ENCODE measurements around the gene SRPRB.

SRPRB gene

GRCh38 chr3:133805702-133806475, at the start of gene SRPRB:
SRPRB (plus strand) TSS chr3:133805815; CDS start chr3:133805849, 34 bp downstream.
- peak; percentile 88 to 95 for DNase-seq (ENCODE audit: low read depth in 1 of 2, low spot score in 1 of 2)

GRCh38 chr3:133756716-133757694, 48.6 kb upstream of the SRPRB start:
- DNase-seq (ENCODE audit: low read depth in 1 of 2, low spot score in 1 of 2) = no peak

- DNase-seq (ENCODE audit: low read depth in 1 of 2, low spot score in 1 of 2) = no peak
Observed at GRCh38 chr3:133757701-133758567, 47.7 kb upstream of the SRPRB start.

- no peak for DNase-seq (ENCODE audit: low read depth in 1 of 2, low spot score in 1 of 2)
Observed at GRCh38 chr3:133758568-133758928, 47.1 kb upstream of the SRPRB start.

GRCh38 chr3:133758964-133759739, 46.5 kb upstream of the SRPRB start:
- DNase-seq (ENCODE audit: low read depth in 1 of 2, low spot score in 1 of 2) = no peak

GRCh38 chr3:133759740-133760305, 45.8 kb upstream of the SRPRB start:
- no peak for DNase-seq (ENCODE audit: low read depth in 1 of 2, low spot score in 1 of 2)

- DNase-seq (ENCODE audit: low read depth in 1 of 2, low spot score in 1 of 2) = no peak
Observed at GRCh38 chr3:133760916-133761315, 44.7 kb upstream of the SRPRB start.

- no peak for DNase-seq (ENCODE audit: low read depth in 1 of 2, low spot score in 1 of 2)
Observed at GRCh38 chr3:133761605-133762484, 43.8 kb upstream of the SRPRB start.

GRCh38 chr3:133762539-133762938, 43.1 kb upstream of the SRPRB start:
- no peak for DNase-seq (ENCODE audit: low read depth in 1 of 2, low spot score in 1 of 2)

- no peak for DNase-seq (ENCODE audit: low read depth in 1 of 2, low spot score in 1 of 2)
Observed at GRCh38 chr3:133763797-133764683, 41.6 kb upstream of the SRPRB start.

GRCh38 chr3:133765256-133765655, 40.4 kb upstream of the SRPRB start:
- no peak for DNase-seq (ENCODE audit: low read depth in 1 of 2, low spot score in 1 of 2)

- DNase-seq (ENCODE audit: low read depth in 1 of 2, low spot score in 1 of 2) = no peak
Observed at GRCh38 chr3:133767607-133768006, 38.0 kb upstream of the SRPRB start.

GRCh38 chr3:133769536-133769935, 36.1 kb upstream of the SRPRB start:
- no peak for DNase-seq (ENCODE audit: low read depth in 1 of 2, low spot score in 1 of 2)

- no peak for DNase-seq (ENCODE audit: low read depth in 1 of 2, low spot score in 1 of 2)
Observed at GRCh38 chr3:133773732-133774131, 31.9 kb upstream of the SRPRB start.

GRCh38 chr3:133775309-133775708, 30.3 kb upstream of the SRPRB start:
- no peak for DNase-seq (ENCODE audit: low read depth in 1 of 2, low spot score in 1 of 2)

- DNase-seq (ENCODE audit: low read depth in 1 of 2, low spot score in 1 of 2) = no peak
Observed at GRCh38 chr3:133775835-133776234, 29.8 kb upstream of the SRPRB start.

GRCh38 chr3:133776794-133777438, 28.7 kb upstream of the SRPRB start:
- no peak for DNase-seq (ENCODE audit: low read depth in 1 of 2, low spot score in 1 of 2)
